WI38 (cell line): ENCODE results near the gene RALGPS2.

ENCODE experiments used
- H3K4me3 ChIP-seq: 2 replicates; pipeline ENCODE4 v1.5.1; 2011; ENCODE audit warnings: low read depth, mild to moderate bottlenecking, control low read depth, low read length
- CTCF ChIP-seq: IDR thresholded peaks from 2 replicates; pipeline ENCODE4 v1.5.1; 2012; ENCODE audit warnings: low read depth, mild to moderate bottlenecking, control low read depth, low read length

RALGPS2 gene

DNA sequence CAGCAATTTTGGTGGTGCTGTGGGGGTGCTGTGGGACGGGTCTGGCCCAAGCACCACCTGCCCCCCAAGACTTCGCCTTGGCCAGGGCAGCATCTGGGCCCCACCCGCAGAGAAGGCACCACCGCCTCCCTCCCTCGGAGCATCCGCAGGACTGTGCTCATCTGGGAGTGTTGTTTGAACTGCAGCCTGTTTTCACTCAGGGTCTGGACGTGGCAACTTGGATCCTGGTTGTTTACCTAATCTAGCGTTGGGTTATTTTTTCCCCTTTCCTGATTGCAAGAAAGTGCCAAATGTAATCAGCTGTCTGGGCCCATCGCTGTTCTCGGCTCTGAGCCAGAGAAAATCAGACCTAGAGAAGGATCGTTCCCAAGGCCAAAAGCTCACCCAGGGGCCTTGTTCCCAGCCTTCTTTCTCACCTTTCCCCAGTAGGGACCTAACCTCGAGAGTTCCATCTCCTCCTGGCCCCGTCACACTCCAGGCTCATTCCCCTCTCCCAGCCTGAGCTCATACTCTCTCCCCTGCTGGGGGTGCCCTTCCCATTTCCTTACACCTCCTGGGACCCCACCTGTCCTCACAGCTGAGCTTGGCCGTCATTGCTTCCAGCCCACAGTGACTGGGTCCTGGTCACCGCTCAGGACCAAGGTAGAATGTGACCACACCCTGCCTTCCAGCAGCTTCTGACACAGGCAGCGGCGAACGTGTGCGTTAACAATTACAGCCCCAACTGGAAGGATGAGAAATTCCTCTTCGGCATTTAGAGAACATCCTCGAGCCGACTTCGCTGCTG, 228.7 kb downstream of the RALGPS2 start:
- no peak overlapping the region for H3K4me3 ChIP-seq
- TF ChIP-seq CTCF = no peak

- no peak for TF ChIP-seq CTCF
- no peak overlapping the region for H3K4me3 ChIP-seq
Observed at GRCh38 chr1:178954325-178954690, 229.3 kb downstream of the RALGPS2 start.

DNA sequence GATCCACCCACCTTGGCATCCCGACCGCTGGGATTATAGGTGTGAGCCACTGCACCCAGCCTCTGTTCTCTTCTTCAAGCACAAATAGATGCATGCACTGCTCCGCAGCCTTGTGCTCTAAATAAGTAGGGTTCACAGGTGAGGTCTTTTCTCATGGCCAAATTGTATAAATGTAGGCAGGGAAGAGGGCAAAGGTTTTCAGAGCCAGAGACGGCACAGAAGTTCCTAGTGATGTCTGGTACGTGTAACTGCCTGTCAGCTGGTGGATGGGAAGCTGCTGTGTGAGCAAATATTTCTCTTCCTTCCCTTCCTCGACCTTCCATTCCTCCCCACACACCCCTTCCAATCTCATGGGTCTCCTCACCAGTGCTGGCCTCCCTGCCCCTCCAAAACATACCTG, 229.9 kb downstream of the RALGPS2 start:
- no peak overlapping the region for H3K4me3 ChIP-seq
- no peak for TF ChIP-seq CTCF

- no peak overlapping the region for H3K4me3 ChIP-seq
- no peak for TF ChIP-seq CTCF
Observed at GRCh38 chr1:178955391-178955954, 230.4 kb downstream of the RALGPS2 start.

DNA sequence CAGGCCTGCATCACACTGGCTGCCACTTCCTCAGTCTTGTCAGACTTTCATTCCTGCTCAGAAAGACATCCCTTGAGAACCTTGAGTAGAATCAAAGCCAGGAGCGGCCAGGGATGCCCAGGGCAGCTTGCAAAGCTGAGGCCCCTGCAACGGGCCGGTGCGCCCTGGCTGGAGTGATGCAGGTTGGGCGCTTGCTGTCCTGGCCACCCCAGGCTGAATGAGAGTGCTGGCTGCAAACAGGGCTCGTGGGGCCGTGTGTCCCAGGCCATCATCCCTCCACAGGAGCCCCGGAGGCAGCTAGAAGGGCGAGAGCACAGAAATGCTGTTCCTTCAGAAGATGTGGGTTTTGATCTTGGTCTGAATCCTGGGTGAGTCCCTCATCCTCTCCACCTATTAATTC, 233.4 kb downstream of the RALGPS2 start:
- no peak for TF ChIP-seq CTCF
- no peak overlapping the region for H3K4me3 ChIP-seq

DNA sequence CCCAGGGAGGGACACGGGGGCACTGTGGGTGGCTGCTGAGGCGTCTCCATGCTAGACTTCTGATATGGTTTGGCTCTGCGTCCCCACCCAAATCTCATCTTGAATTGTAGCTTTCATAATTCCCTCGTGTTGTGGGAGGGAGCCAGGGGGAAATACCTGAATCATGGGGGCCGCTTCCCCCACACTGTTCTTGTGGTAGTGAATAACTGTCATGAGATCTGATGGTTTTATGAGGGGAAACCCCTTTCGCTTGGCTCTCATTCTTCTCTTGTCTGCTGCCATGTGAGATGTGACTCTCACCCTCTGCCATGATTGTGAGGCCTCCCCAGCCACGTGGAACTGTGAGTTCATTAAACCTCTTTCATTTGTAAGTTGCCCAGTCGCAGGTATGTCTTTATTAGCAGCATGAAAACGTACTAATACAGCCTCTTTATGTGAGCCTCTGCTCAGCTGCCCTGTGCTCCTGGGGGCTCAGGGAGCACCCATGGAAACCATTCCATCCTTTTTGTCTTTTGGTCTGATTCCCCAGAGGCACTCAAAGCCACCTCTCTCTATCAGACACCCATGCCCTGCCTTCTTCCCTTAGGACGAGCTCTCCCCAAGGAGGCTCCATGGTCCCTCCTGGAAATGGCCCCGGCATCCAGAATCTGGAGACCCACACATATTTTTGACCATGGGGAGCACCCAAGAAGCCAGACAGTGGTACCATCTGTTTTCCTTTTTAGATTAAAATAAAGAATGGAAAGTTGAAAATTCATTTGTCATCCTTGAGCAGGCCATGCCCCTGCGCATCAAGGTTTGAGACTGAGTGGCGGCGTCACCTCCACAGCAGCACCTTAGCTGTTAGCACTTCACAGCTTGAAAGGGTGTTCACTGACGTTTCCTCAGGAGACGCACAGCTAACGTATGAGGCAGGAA, 234.8 kb downstream of the RALGPS2 start:
- H3K4me3 ChIP-seq = no peak overlapping the region
- no peak for TF ChIP-seq CTCF
